Activated CD8-positive, alpha-beta memory T cell treated with anti-CD3 and anti-CD28 coated beads for 1 hour (primary cell): Measurements from ENCODE around the gene SH3YL1.

ENCODE experiments used
- DNase-seq, 2 donors: peaks; one replicate each; pipeline ENCODE4 v3.0.0-alpha.2; 2020; ENCODE audit warnings: low read depth in 1 of 2; ENCODE audit errors: extremely low read depth in 1 of 2

SH3YL1 gene

GRCh38 chr2:259789-260331 lies 4.0 kb downstream of the SH3YL1 start:
- DNase-seq: no peak

GRCh38 chr2:258933-259332 lies 4.9 kb downstream of the SH3YL1 start:
- DNase-seq: no peak

- DNase-seq: no peak
These were observed 6.0 kb downstream of the SH3YL1 start for GRCh38 chr2:257842-258241.

GRCh38 chr2:257429-257828 lies 6.4 kb downstream of the SH3YL1 start:
- DNase-seq: no peak

- no peak for DNase-seq
These were observed 7.7 kb downstream of the SH3YL1 start for GRCh38 chr2:256094-256493.

GRCh38 chr2:255195-255594 lies 8.6 kb downstream of the SH3YL1 start:
- DNase-seq: no peak

GRCh38 chr2:254241-254640 lies 9.6 kb downstream of the SH3YL1 start:
- DNase-seq: no peak

- no peak for DNase-seq
These were observed 10.6 kb downstream of the SH3YL1 start for GRCh38 chr2:253202-253638.

- DNase-seq: no peak
These were observed 11.7 kb downstream of the SH3YL1 start for GRCh38 chr2:252001-252602.

GRCh38 chr2:249538-250042 lies 14.2 kb downstream of the SH3YL1 start:
- no peak for DNase-seq

GRCh38 chr2:248724-249123 lies 15.1 kb downstream of the SH3YL1 start:
- DNase-seq: no peak

GRCh38 chr2:246489-247144 lies 17.2 kb downstream of the SH3YL1 start:
- no peak for DNase-seq

- DNase-seq: no peak
These were observed 19.3 kb downstream of the SH3YL1 start for GRCh38 chr2:244547-244946.

GRCh38 chr2:238869-239268 lies 25.0 kb downstream of the SH3YL1 start:
- no peak for DNase-seq

- DNase-seq: no peak
These were observed 25.4 kb downstream of the SH3YL1 start for GRCh38 chr2:238431-238830.

- no peak for DNase-seq
These were observed 26.0 kb downstream of the SH3YL1 start for GRCh38 chr2:237878-238277.

- DNase-seq: no peak
These were observed 26.8 kb downstream of the SH3YL1 start for GRCh38 chr2:236993-237539.

- DNase-seq: no peak
These were observed 29.4 kb downstream of the SH3YL1 start for GRCh38 chr2:234421-234820.

GRCh38 chr2:233030-233429 lies 30.8 kb downstream of the SH3YL1 start:
- DNase-seq: no peak

- DNase-seq: no peak
These were observed 32.2 kb downstream of the SH3YL1 start for GRCh38 chr2:231521-232185.

GRCh38 chr2:228518-229278 lies 35.1 kb downstream of the SH3YL1 start:
- no peak for DNase-seq
